Peyer's patch (tissue), 4 donors: Measurements from ENCODE around the gene POLR3A.

ENCODE experiments used
- CTCF ChIP-seq, 6 experiments: fragments of 450-650 bp in 4 of 6; fragments of 200-600 bp in 2 of 6; sonication (generic) in 1 of 6; IDR thresholded peaks; one replicate each; pipeline ENCODE4 v1.5.1; 2017 to 2019; ENCODE audit warnings: antibody characterized with exemption in 6 of 6, mild to moderate bottlenecking in 3 of 6, moderate library complexity in 1 of 6
- POLR2A ChIP-seq, 2 donors: fragments of 450-650 bp; IDR thresholded peaks; one replicate each; pipeline ENCODE4 v1.5.1; 2017; ENCODE audit warnings: antibody characterized with exemption in 2 of 2, mild to moderate bottlenecking in 2 of 2, moderate library complexity in 2 of 2

DNA sequence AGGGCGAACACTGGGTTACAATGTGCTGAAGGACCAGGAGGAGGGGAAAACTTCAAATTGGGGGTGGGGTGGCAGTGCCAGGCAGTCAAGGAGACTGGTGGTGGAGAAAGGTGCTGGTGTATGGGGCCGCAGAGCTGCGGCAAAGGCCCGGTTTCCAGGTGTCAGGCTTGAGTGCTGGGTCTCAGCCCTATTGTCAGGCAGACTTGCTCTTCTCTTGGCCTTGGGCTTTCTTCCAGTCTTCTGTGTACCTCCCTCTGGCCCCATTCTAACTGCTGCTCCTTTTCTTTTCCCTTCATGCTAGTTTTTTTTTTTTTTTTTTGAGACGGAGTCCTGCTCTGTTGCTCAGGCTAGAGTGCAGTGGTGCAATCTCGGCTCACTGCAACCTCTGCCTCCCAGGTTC, 51.0 kb downstream of the POLR3A start:
- no peak for TF ChIP-seq CTCF (IDR thresholded peaks at IDR 0.05)
- no peak for TF ChIP-seq POLR2A (IDR thresholded peaks at IDR 0.05)
